ENCODE results near the gene NIN. TPM values are rescaled to one million over a fixed set of nuclear protein-coding genes. Genes with fewer than 3 reads are reported as not detected.

NIN gene
- total RNA-seq, 1 donor from 2014 or later, result 156 TPM

DNA sequence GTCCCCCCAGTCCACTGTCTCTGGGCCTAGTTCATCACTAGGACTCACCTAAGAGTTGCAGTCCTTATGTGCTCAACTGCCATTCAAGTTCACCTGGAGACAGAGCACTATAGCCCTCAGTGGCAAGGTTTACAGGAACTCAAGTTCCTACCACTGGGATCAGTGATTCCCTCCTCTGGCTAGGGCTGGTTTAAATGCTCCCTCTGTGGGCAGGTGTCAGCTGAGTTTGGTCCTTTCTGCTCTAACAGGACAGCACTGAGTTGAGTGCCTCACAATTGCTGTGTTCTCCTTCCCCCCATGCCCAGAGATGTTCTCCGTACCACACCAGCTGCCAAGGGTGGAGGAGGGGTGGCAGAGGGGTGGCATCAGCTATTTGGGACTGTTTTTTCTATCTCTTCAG lies 142.1 kb downstream of the NIN start:
- ChIA-PET POLR2A (no interaction called here), CTCF (interaction anchor here (0.8 kb wide), 1 partner anchor 26 kb away, joined by 3 read pairs; no protein-coding TSS in a partner anchor)
- DNase-seq, result no peak
- Mint-ChIP-seq H3K36me3 (ENCODE audit: low read depth) (peaks cover 3% of the 10 kb centered on the region), H3K27ac (no peak overlapping the region), H3K27me3 (no peaks in the 10 kb centered on the region), H3K4me1 (no peaks in the 10 kb centered on the region), H3K4me3 (no peak overlapping the region), H3K9me3 (peaks cover 6% of the 10 kb centered on the region)
- TF ChIP-seq, protein P1, sequence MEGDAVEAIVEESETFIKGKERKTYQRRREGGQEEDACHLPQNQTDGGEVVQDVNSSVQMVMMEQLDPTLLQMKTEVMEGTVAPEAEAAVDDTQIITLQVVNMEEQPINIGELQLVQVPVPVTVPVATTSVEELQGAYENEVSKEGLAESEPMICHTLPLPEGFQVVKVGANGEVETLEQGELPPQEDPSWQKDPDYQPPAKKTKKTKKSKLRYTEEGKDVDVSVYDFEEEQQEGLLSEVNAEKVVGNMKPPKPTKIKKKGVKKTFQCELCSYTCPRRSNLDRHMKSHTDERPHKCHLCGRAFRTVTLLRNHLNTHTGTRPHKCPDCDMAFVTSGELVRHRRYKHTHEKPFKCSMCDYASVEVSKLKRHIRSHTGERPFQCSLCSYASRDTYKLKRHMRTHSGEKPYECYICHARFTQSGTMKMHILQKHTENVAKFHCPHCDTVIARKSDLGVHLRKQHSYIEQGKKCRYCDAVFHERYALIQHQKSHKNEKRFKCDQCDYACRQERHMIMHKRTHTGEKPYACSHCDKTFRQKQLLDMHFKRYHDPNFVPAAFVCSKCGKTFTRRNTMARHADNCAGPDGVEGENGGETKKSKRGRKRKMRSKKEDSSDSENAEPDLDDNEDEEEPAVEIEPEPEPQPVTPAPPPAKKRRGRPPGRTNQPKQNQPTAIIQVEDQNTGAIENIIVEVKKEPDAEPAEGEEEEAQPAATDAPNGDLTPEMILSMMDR (IDR thresholded peaks at IDR 0.05), result no peak
- intact Hi-C loops (cut with micrococcal nuclease), result no loop called here
- ATAC-seq (ENCODE audit: low read depth), result no peak

DNA sequence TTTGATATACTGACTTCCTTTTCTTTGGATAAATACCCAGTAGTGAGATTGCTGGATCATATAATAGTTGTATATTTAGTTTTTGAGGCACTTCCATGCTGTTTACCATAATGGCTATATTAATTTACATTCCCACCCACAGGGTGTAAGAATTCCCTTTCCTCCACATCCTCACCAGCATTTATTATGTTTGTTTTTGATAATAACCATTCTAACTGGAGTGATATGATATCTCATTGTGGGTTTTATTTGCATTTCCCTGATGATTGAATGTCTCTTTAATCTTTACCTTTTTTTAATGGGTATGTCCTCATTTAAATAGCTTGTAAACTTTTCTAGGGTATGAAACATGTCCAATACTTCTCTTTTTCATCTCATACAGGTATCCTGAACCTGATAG lies 151.3 kb downstream of the NIN start:
- TF ChIP-seq, protein P1 (IDR thresholded peaks at IDR 0.05), result no peak
- Mint-ChIP-seq H3K27me3 (no peaks in the 10 kb centered on the region), H3K36me3 (ENCODE audit: low read depth) (no peaks in the 10 kb centered on the region), H3K4me3 (no peak overlapping the region), H3K9me3 (no peaks in the 10 kb centered on the region), H3K27ac (no peak overlapping the region), H3K4me1 (peaks cover 45% of the 10 kb centered on the region)
- intact Hi-C loops (cut with micrococcal nuclease), result no loop called here
- ChIA-PET CTCF (interaction anchor here (0.8 kb wide), 1 partner anchor 34 kb away, joined by 3 read pairs; no protein-coding TSS in a partner anchor), POLR2A (no interaction called here)
- DNase-seq (no peak), ATAC-seq (ENCODE audit: low read depth) (no peak)

DNA sequence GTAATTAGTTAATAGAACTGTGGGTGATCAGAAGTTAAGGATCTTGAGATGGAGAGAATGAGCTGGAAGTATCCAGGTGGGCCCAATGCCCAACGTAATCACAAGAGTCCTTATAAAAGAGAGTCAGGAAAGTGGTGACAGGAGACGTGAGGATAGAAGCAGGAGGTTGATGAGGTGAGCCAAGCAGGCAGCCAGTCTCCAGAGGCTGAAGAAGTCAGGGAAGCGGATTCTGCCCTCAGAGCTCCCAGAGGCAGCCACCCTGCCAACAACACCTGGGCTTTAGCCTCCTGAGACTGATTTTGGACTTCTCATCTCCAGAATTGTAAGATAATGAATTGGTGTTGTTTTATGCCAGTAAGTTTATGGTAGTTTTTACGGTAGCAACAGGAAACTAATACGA lies 152.8 kb downstream of the NIN start:
- no peak for ATAC-seq (ENCODE audit: low read depth)
- no peaks in the 10 kb centered on the region for H3K27me3 Mint-ChIP-seq
- peak overlapping the region; percentile 78 for H3K4me3 Mint-ChIP-seq
- TF ChIP-seq, protein P1 (IDR thresholded peaks at IDR 0.05), result no peak
- peaks cover 45% of the 10 kb centered on the region for H3K4me1 Mint-ChIP-seq
- H3K9me3 Mint-ChIP-seq, result no peaks in the 10 kb centered on the region
- intact Hi-C loops (cut with micrococcal nuclease), result no loop called here
- CTCF ChIA-PET, result no interaction called here
- POLR2A ChIA-PET, result interaction anchor here (2.6 kb wide), 1 partner anchor 10 kb away, joined by 25 read pairs; the partner anchor contains the start of gene SAV1
- H3K27ac Mint-ChIP-seq, result peak overlapping the region; percentile 77
- no peaks in the 10 kb centered on the region for H3K36me3 Mint-ChIP-seq (ENCODE audit: low read depth)
- no peak for DNase-seq

DNA sequence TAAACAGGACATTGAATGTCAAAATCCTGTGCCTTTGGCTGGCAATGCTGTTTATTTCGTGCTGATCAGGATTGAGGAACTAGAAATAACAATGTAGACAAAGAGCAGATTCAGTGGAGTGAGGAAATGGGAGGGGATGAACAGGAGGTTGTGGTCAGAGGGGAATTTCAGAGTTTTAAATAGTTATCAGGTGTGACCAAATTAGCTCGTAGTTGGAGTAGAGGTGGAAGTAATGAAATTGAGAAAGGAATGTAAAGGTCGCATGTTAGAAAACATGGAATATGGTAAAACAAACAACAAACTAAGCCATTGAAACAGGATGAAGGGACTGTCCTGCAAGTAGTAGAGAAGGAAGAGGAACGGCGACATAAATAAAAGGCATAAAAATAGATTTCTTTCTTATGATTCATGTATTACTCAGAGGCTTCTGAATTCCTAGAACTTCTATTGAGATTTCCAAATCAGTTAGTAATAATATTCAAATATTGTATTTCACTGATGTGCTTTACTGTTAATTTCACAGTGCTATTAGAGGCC lies 153.4 kb downstream of the NIN start:
- Mint-ChIP-seq H3K27me3 (no peaks in the 10 kb centered on the region), H3K9me3 (no peaks in the 10 kb centered on the region), H3K4me1 (peaks cover 45% of the 10 kb centered on the region), H3K36me3 (ENCODE audit: low read depth) (no peaks in the 10 kb centered on the region), H3K27ac (peak overlapping the region; percentile 77), H3K4me3 (peak overlapping the region; percentile 78)
- ATAC-seq (ENCODE audit: low read depth), result peak; percentile 85
- DNase-seq, result no peak
- CTCF ChIA-PET, result interaction anchor here (1.0 kb wide), 1 partner anchor 37 kb away, joined by 8 read pairs; no protein-coding TSS in a partner anchor
- intact Hi-C loops (cut with micrococcal nuclease), result loop anchor here (1.0 kb wide), 1 partner anchor 9 kb away; the partner anchor contains the start of gene SAV1
- POLR2A ChIA-PET, result interaction anchor here (0.6 to 2.6 kb wide), 4 partner anchors 9 to 360 kb away, joined by 3 to 25 read pairs (median 3); partner anchors contain the start of gene SAV1
- TF ChIP-seq, protein P1 (IDR thresholded peaks at IDR 0.05), result no peak

DNA sequence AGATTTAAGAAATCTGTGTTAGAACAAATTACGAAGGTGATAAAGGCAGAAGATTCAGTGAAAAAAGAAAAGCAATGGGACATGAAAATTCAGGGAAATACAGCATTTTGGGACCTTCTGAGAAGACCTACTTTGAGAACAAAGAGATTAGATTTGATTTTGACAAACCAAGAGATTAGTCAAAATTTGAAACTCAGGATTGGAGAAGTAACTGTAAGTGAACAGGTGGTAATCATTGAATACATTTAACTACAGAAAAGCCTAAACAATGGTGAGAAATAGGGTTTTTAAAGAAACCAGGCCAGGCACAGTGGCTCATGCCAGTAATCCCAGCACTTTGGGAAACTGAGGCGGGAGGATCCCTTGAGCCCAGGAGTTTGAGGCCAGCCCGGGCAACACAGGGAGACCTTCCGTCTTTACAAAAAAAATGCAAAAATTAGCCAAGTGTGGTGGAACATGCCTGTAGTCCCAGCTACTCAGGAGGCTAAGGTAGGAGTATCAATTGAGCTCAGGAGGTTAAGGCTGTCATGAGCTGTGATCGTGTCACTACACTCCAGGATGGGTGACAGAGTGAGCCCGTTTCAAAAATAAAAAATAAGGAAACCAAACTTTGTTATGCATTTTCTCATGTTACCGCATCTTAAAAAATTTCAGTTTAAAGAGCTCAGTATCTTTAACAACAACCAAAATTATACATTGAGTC lies 154.0 kb downstream of the NIN start:
- ATAC-seq (ENCODE audit: low read depth), result peak; percentile 47
- no peak for DNase-seq
- H3K4me3 Mint-ChIP-seq, result peak overlapping the region; percentile 78
- TF ChIP-seq, protein P1 (IDR thresholded peaks at IDR 0.05), result no peak
- H3K36me3 Mint-ChIP-seq (ENCODE audit: low read depth), result no peaks in the 10 kb centered on the region
- intact Hi-C loops (cut with micrococcal nuclease), result loop anchor here (1.0 kb wide), 1 partner anchor 9 kb away; the partner anchor contains the start of gene SAV1
- no peaks in the 10 kb centered on the region for H3K27me3 Mint-ChIP-seq
- ChIA-PET CTCF (interaction anchor here (1.0 kb wide), 1 partner anchor 37 kb away, joined by 8 read pairs; no protein-coding TSS in a partner anchor), POLR2A (interaction anchor here (0.6 to 2.6 kb wide), 4 partner anchors 8 to 360 kb away, joined by 3 to 25 read pairs (median 3); partner anchors contain the start of gene SAV1)
- H3K9me3 Mint-ChIP-seq, result no peaks in the 10 kb centered on the region
- H3K4me1 Mint-ChIP-seq, result peaks cover 45% of the 10 kb centered on the region
- H3K27ac Mint-ChIP-seq, result peak overlapping the region; percentile 77

Data from activated B cell treated with CpG ODN at 0.5 μM for 24 hours (primary cell).